Gastroesophageal sphincter (tissue), 3 donors: ENCODE results near the gene TMEM176B.

ENCODE experiments used
- CTCF ChIP-seq, 4 experiments: fragments of 200-600 bp in 2 of 4; fragments of 450-650 bp in 2 of 4; sonication (generic) in 1 of 4; IDR thresholded peaks; one replicate each; pipeline ENCODE4 v1.5.1; 2017 to 2019; ENCODE audit warnings: antibody characterized with exemption in 4 of 4, mild to moderate bottlenecking in 2 of 4, moderate library complexity in 2 of 4
- POLR2A ChIP-seq, 2 donors: fragments of 450-650 bp; IDR thresholded peaks; one replicate each; pipeline ENCODE4 v1.6.1; 2017; ENCODE audit warnings: antibody characterized with exemption in 2 of 2, mild to moderate bottlenecking in 2 of 2, moderate library complexity in 1 of 2
- POLR2AphosphoS5 ChIP-seq: sonication (generic); formaldehyde crosslinking; IDR thresholded peaks from one replicate; pipeline ENCODE4 v1.6.1; 2017; ENCODE audit warnings: antibody characterized with exemption

GRCh38 chr7:150759479-150759878 lies 40.7 kb downstream of the TMEM176B start:
- TF ChIP-seq CTCF (IDR thresholded peaks at IDR 0.05), result no peak
- TF ChIP-seq POLR2A (IDR thresholded peaks at IDR 0.05), result no peak
- TF ChIP-seq POLR2AphosphoS5, result no peak
